Measurements from ENCODE around the gene APBA1. TPM values are rescaled to one million over a fixed set of nuclear protein-coding genes. Genes with fewer than 3 reads are reported as not detected.

Gene APBA1
- total and polyA plus RNA-seq, 2 of the 4 experiments (the other 2 are of a cell fraction), result 3.8 to 5.1 TPM

DNA sequence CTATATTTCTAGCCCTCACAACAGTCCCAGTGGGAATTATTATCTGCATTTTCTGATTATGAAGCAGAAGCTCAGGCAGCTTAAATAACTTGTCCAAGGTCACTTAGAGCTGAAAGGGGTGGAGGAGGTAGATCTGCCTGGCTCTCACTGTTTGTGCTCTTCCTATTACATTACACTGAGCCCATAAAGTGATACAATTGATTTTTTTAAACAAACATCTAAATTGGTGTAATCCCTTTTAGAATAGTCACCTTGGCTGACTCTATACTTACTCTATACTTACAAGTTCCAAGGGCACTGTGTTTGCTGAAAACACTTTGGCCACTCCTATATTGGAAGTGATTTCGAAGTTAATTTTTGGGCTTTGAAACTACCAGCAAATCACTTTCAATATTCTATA lies 144.7 kb downstream of the APBA1 start:
- Histone ChIP-seq H3K4ac (ENCODE audit: low read depth, low read length) (no peak overlapping the region), H3K27me3 (ENCODE audit: control insufficient read depth, insufficient read depth, low read length) (no peaks in the 10 kb centered on the region), H3K9me1 (ENCODE audit: insufficient read depth, low read length) (peaks cover 3% of the 10 kb centered on the region; the same call in 1 of the 2 replicates), H2BK120ac (ENCODE audit: low read depth, low read length) (no peak overlapping the region), H3K56ac (ENCODE audit: extremely low read depth, insufficient read depth, low read length) (no peak overlapping the region), H3K23ac (ENCODE audit: low read depth, low read length) (no peak overlapping the region), H3K14ac (replicated peaks; ENCODE audit: low read depth, low read length) (no peak overlapping the region), H3K79me1 (ENCODE audit: low read depth in 1 of 2, low read length in 2 of 2) (peaks cover 0 to 3% of the 10 kb centered on the region in 2 experiments; a peak in 2 of 4 replicates), H2BK20ac (ENCODE audit: low read depth, low read length) (no peak overlapping the region), H2BK5ac (ENCODE audit: low read depth, low read length, poor library complexity, severe bottlenecking) (no peak overlapping the region), H3K18ac (ENCODE audit: low read depth, low read length) (no peak overlapping the region), H4K91ac (ENCODE audit: insufficient read depth, low read depth, low read length) (no peak overlapping the region), H3K36me3 (ENCODE audit: control insufficient read depth, insufficient read depth, low read length) (no peaks in the 10 kb centered on the region), H4K5ac (ENCODE audit: low read depth, low read length) (no peak overlapping the region), H3K4me3 (ENCODE audit: insufficient read depth, low read depth, low read length) (no peak overlapping the region), H2AK9ac (replicated peaks; ENCODE audit: low read depth, low read length, poor library complexity) (no peak overlapping the region), H2BK15ac (ENCODE audit: low read depth, low read length) (no peak overlapping the region), H4K20me1 (ENCODE audit: insufficient read depth, low read length) (no peaks in the 10 kb centered on the region), H4K8ac (ENCODE audit: low read depth in 2 of 2, low read length in 2 of 2) (no peak overlapping the region), H3K27ac (ENCODE audit: insufficient read depth, low read length) (no peak overlapping the region), H3K4me2 (ENCODE audit: low read depth, low read length) (no peak overlapping the region), H3K9me3 (ENCODE audit: control insufficient read depth, insufficient read depth, low read length) (peaks cover 2% of the 10 kb centered on the region; the same call in 1 of the 2 replicates), H2AK5ac (ENCODE audit: low read depth, low read length) (no peak overlapping the region), H3K9ac (ENCODE audit: low read depth, low read length) (no peak overlapping the region), H3K4me1 (ENCODE audit: control insufficient read depth, insufficient read depth, low read length) (no peaks in the 10 kb centered on the region; the same call in 1 of the 2 replicates), H2AFZ (replicated peaks; ENCODE audit: low read length, poor library complexity) (no peak overlapping the region)
- DNase-seq, result no peak
- no peak for ATAC-seq (ENCODE audit: low read depth)
- intact Hi-C loops (cut with micrococcal nuclease) (no loop called here), dilution Hi-C loops (cut with HindIII; ENCODE audit: low sequenced_read_pairs, unreplicated experiment) (no loop called here), in situ Hi-C loops (cut with MboI; ENCODE audit: low sequenced_read_pairs) (no loop called here)
- no CpG with 5 or more reads among the region's 1 CpG for WGBS, 2 experiments (ENCODE audit: extremely low coverage in 2 of 2, insufficient read length in 1 of 2)
- no TSS peak for BruUV-seq (replicated peaks)
- ChIA-PET CTCF (no interaction called here), POLR2A (ENCODE audit: unreplicated experiment) (no interaction called here)
- no peak for TF ChIP-seq RFX5 (IDR thresholded peaks at IDR 0.05; ENCODE audit: low read depth, low read length)
- no peak for TF ChIP-seq CHD1 (IDR thresholded peaks at IDR 0.05; ENCODE audit: low read depth, low read length)

Measured in IMR-90 (cell line).